Measurements from ENCODE around the gene OPA3.
"Not testable (repeated sequence)": the region's sequence is repeated elsewhere in the genome, so short reads cannot be mapped to it uniquely, and the experiment has no call there.

DNA sequence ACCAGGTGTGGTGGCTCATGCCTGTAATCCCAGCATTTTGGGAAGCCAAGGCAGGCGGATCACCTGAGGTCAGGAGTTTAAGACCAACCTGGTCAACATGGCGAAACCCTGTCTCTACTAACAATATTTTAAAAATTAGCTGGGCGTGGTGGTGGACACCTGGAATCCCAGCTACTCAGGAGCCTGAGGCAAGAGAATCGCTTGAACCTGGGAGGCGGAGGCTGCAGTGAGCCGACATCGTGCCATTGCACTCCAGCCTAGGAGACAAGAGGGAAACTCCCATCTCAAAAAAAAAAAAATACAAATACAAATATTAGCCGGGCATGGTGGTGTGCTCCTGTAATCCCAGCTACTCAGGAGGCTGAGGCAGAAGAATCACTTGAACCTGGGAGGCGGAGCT lies 30.5 kb upstream of the OPA3 start:
- TF ChIP-seq, protein P1, sequence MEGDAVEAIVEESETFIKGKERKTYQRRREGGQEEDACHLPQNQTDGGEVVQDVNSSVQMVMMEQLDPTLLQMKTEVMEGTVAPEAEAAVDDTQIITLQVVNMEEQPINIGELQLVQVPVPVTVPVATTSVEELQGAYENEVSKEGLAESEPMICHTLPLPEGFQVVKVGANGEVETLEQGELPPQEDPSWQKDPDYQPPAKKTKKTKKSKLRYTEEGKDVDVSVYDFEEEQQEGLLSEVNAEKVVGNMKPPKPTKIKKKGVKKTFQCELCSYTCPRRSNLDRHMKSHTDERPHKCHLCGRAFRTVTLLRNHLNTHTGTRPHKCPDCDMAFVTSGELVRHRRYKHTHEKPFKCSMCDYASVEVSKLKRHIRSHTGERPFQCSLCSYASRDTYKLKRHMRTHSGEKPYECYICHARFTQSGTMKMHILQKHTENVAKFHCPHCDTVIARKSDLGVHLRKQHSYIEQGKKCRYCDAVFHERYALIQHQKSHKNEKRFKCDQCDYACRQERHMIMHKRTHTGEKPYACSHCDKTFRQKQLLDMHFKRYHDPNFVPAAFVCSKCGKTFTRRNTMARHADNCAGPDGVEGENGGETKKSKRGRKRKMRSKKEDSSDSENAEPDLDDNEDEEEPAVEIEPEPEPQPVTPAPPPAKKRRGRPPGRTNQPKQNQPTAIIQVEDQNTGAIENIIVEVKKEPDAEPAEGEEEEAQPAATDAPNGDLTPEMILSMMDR (IDR thresholded peaks at IDR 0.05): not testable (repeated sequence)
- not testable (repeated sequence) for TF ChIP-seq POLR2A (IDR thresholded peaks at IDR 0.05)
